ENCODE results near the gene ANO1. TPM values are rescaled to one million over a fixed set of nuclear protein-coding genes. Genes with fewer than 3 reads are reported as not detected.

The ANO1 gene
- total RNA-seq, 1 donor from 2014 or later = not detected

- H3K27ac Mint-ChIP-seq (ENCODE audit: unreplicated experiment) = peak overlapping the region; percentile 44
- no peaks in the 10 kb centered on the region for H3K9me3 Mint-ChIP-seq (ENCODE audit: unreplicated experiment)
- H3K4me3 Mint-ChIP-seq (ENCODE audit: unreplicated experiment) = no peak overlapping the region
- TF ChIP-seq CTCF (IDR thresholded peaks at IDR 0.05) = no peak
- no peak for DNase-seq (ENCODE audit: extremely low spot score, unreplicated experiment)
- peaks cover 40% of the 10 kb centered on the region for H3K4me1 Mint-ChIP-seq (ENCODE audit: unreplicated experiment)
- no peaks in the 10 kb centered on the region for H3K36me3 Mint-ChIP-seq (ENCODE audit: unreplicated experiment)
- peaks cover 16% of the 10 kb centered on the region for H3K27me3 Mint-ChIP-seq (ENCODE audit: unreplicated experiment)
Measured at GRCh38 chr11:70109006-70109405, 30.9 kb downstream of the ANO1 start.

- peaks cover 17% of the 10 kb centered on the region for H3K27me3 Mint-ChIP-seq (ENCODE audit: unreplicated experiment)
- H3K27ac Mint-ChIP-seq (ENCODE audit: unreplicated experiment) = no peak overlapping the region
- DNase-seq (ENCODE audit: extremely low spot score, unreplicated experiment) = no peak
- peaks cover 36% of the 10 kb centered on the region for H3K4me1 Mint-ChIP-seq (ENCODE audit: unreplicated experiment)
- no peaks in the 10 kb centered on the region for H3K9me3 Mint-ChIP-seq (ENCODE audit: unreplicated experiment)
- no peak for TF ChIP-seq CTCF (IDR thresholded peaks at IDR 0.05)
- H3K4me3 Mint-ChIP-seq (ENCODE audit: unreplicated experiment) = no peak overlapping the region
- H3K36me3 Mint-ChIP-seq (ENCODE audit: unreplicated experiment) = no peaks in the 10 kb centered on the region
Measured at GRCh38 chr11:70109903-70110302, 31.8 kb downstream of the ANO1 start.

GRCh38 chr11:70110538-70111055 is 32.5 kb downstream of the ANO1 start:
- Mint-ChIP-seq H3K27ac (ENCODE audit: unreplicated experiment) (no peak overlapping the region), H3K4me1 (ENCODE audit: unreplicated experiment) (peaks cover 36% of the 10 kb centered on the region), H3K27me3 (ENCODE audit: unreplicated experiment) (peaks cover 17% of the 10 kb centered on the region), H3K9me3 (ENCODE audit: unreplicated experiment) (no peaks in the 10 kb centered on the region), H3K36me3 (ENCODE audit: unreplicated experiment) (no peaks in the 10 kb centered on the region), H3K4me3 (ENCODE audit: unreplicated experiment) (no peak overlapping the region)
- no peak for TF ChIP-seq CTCF (IDR thresholded peaks at IDR 0.05)
- DNase-seq (ENCODE audit: extremely low spot score, unreplicated experiment) = no peak

GRCh38 chr11:70111269-70112016 is 33.3 kb downstream of the ANO1 start:
- Mint-ChIP-seq H3K36me3 (ENCODE audit: unreplicated experiment) (no peaks in the 10 kb centered on the region), H3K9me3 (ENCODE audit: unreplicated experiment) (no peaks in the 10 kb centered on the region), H3K27ac (ENCODE audit: unreplicated experiment) (peak overlapping the region; percentile 78), H3K4me3 (ENCODE audit: unreplicated experiment) (no peak overlapping the region), H3K4me1 (ENCODE audit: unreplicated experiment) (peaks cover 33% of the 10 kb centered on the region), H3K27me3 (ENCODE audit: unreplicated experiment) (peaks cover 11% of the 10 kb centered on the region)
- TF ChIP-seq CTCF (IDR thresholded peaks at IDR 0.05) = no peak
- DNase-seq (ENCODE audit: extremely low spot score, unreplicated experiment) = no peak

- H3K36me3 Mint-ChIP-seq (ENCODE audit: unreplicated experiment) = no peaks in the 10 kb centered on the region
- H3K4me1 Mint-ChIP-seq (ENCODE audit: unreplicated experiment) = peaks cover 33% of the 10 kb centered on the region
- DNase-seq (ENCODE audit: extremely low spot score, unreplicated experiment) = no peak
- peaks cover 5% of the 10 kb centered on the region for H3K27me3 Mint-ChIP-seq (ENCODE audit: unreplicated experiment)
- peak overlapping the region; percentile 78 for H3K27ac Mint-ChIP-seq (ENCODE audit: unreplicated experiment)
- TF ChIP-seq CTCF (IDR thresholded peaks at IDR 0.05) = no peak
- H3K9me3 Mint-ChIP-seq (ENCODE audit: unreplicated experiment) = no peaks in the 10 kb centered on the region
- no peak overlapping the region for H3K4me3 Mint-ChIP-seq (ENCODE audit: unreplicated experiment)
Measured at GRCh38 chr11:70112017-70112434, 33.9 kb downstream of the ANO1 start.

Data from osteocyte (in vitro differentiated cells).